GM21447 (cell line): Measurements from ENCODE around the gene PIK3C2G.

Experiments
- ATAC-seq: cut with Tn5 transposase; IDR thresholded peaks from one replicate; pipeline ENCODE4 v1.9.1; 2021; ENCODE audit not compliant: unreplicated experiment

The PIK3C2G gene

GRCh38 chr12:18270958-18271460, 9.7 kb downstream of the PIK3C2G start:
- ATAC-seq, result no peak

- no peak for ATAC-seq
Observed at GRCh38 chr12:18275981-18276380, 14.7 kb downstream of the PIK3C2G start.

GRCh38 chr12:18277196-18277595, 15.9 kb downstream of the PIK3C2G start:
- ATAC-seq, result no peak

GRCh38 chr12:18280728-18281127, 19.4 kb downstream of the PIK3C2G start:
- no peak for ATAC-seq

DNA sequence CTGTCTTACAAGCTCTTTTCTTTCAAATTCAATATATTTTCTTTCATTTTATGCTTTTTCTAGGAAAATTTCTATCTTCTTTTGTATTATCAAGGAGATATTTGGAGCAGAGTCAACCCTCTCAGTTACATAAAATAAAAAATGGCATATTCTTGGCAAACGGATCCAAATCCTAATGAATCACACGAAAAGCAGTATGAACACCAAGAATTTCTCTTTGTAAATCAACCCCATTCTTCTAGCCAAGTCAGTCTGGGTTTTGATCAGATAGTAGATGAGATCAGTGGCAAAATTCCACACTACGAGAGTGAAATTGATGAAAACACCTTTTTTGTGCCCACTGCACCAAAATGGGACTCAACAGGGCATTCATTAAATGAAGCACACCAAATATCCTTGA, 20.6 kb downstream of the PIK3C2G start:
- ATAC-seq, result no peak

DNA sequence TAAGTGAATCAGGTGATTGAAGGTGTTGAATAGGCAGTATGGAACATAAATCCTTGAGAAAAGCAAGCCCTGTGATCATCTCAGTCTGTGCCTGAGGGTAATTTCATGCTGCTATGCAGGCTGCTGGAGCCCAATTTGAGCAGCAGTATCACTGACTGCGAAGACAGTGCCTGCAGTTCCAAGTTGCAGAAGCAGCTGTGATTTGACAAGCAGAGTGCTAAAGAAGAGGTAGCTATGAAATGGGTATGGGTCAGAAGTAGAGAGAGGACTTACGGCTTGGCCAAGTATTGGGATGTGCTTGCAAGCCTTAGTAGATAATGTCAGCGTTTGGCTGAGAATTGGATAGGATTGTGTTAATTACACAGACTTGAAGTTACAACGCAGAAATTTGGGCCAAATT, 22.5 kb downstream of the PIK3C2G start:
- no peak for ATAC-seq

GRCh38 chr12:18284386-18284785, 23.1 kb downstream of the PIK3C2G start:
- no peak for ATAC-seq

GRCh38 chr12:18285161-18285560, 23.8 kb downstream of the PIK3C2G start:
- no peak for ATAC-seq

DNA sequence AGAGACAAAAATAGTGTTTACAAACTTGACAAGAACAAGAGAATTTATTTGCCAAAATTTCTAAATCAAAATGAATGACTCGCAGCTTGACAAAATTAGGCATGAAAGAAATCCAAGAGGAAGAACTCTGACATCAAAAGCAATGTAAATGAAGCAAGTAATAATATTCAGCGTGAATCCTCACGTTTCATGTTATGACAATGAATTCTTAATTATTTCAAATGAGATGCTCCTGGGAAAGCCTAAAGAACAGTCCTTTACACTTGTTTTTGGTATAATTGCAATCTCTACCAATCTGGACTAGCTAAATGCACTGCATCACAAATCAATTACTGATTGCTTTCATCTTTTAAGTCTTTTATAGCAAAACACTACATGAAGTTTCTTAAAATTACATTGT, 29.1 kb downstream of the PIK3C2G start:
- ATAC-seq, result no peak

DNA sequence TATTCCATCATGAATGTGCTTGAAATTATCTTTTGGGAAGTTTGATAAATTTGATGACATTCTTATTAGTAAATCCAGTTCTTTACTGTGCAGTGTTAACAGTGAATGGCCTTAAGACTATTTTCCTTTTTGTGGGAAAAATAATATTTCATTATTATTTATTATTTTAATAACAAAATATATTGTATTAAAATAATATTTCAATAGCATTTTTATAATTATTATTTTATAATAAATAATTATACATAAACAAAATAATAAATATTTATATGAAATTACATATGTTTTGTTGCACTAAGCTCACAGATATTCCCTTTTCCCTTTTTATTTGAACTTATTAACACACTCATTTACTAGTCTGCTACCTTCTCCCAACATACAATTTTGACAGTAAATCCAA, 33.6 kb downstream of the PIK3C2G start:
- ATAC-seq, result no peak

DNA sequence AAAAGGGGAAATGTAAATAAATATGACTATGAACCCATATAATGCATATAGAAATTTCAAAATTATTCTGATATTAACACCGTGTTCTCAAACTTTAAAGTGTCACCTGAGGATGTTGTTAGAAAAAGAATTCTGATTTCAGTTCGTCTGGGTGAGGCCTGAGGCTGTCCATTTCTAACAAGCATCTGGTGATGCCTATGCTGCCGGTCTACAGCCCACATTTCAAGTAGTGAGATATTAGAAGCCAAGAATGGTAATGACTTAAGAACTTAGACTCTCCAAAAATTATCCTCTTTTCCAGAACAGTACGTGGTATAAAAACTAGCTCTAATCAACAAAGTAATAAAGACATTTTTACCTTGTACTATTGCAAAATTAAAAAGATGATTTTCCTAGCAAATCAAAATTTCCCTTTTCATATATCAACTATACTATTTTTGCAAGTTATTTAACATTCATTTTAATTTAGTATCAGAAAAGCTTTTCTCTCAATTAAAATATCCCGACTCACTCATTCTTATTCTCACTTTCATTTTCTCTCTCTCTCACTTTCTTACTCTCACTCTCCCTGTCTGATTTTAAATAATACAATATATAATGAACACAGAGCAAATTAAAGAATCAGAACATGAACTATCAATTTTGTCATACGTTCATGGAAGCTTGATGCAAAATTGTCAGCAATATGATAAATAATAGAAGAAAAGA, 35.0 kb downstream of the PIK3C2G start:
- no peak for ATAC-seq

GRCh38 chr12:18296909-18297280, 35.6 kb downstream of the PIK3C2G start:
- ATAC-seq, result no peak

DNA sequence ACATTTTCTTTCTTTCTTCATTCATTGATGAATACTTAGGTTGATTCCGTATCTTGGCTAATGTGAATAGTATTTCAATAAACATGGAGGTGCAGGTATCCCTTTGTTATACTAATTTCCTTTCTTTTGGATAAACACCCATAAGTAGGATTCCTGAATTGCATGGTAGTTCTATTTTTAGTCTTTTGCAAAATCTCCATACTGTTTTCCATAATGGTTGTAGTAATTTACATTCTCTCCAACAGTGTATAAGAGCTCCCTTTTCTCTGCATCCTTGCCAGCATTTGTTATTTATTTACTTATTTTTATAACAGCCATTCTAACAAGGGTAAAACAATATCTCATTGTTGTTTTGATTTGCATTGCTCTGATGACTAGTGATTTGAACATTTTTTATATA, 36.6 kb downstream of the PIK3C2G start:
- ATAC-seq, result no peak

DNA sequence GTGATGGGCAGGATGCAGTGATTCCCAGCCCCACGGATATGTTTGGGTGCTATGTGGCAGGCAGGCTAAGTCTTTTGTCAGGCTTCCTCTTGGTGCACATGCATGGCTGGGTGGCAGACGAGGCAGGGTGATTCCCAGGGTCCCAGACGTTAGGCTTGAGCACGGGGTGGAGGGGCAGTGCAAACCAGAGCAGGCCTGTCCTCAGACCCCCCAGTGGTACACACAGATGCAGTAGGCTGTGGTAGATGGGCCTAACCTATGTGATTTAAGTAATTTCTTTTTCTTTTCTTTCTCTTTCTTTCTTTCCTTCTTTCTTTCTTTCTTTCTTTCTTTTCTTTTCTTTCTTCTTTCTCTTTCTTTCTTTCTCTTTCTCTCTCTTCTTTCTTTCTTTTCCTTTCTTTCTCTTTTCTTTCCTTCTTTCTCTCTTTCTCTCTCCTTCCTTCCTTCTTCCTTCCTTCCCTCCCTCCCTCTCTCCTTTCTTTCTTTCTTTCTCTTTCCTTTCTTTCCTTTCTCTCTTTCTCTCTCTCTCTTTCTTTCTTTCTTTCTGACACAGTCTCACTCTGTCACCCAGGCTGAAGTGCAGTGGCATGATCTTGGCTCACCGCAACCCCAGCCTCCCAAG, 41.6 kb downstream of the PIK3C2G start:
- no peak for ATAC-seq

GRCh38 chr12:18304609-18305008, 43.3 kb downstream of the PIK3C2G start:
- no peak for ATAC-seq

GRCh38 chr12:18306311-18306710, 45.0 kb downstream of the PIK3C2G start:
- no peak for ATAC-seq

DNA sequence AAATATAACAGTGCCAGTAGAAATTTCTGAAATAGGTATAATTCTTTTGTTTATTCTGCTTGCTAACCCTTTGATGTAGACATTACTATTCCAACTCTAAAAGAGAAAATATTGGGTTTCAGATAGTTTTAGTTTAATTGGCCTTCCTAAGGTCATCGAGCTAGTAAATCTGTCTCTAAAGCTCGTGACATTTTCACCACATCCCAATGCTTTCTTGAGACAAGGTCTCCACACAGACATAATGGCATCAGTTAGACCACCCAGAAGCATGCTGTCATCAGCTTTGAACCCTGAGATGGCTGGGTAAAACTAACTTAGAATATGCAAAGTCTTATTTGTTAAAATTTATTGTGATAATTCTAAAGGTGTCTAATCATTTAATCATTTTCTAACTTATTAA, 52.0 kb downstream of the PIK3C2G start:
- no peak for ATAC-seq

- ATAC-seq, result no peak
Observed at GRCh38 chr12:18320036-18320617, 58.8 kb downstream of the PIK3C2G start.

DNA sequence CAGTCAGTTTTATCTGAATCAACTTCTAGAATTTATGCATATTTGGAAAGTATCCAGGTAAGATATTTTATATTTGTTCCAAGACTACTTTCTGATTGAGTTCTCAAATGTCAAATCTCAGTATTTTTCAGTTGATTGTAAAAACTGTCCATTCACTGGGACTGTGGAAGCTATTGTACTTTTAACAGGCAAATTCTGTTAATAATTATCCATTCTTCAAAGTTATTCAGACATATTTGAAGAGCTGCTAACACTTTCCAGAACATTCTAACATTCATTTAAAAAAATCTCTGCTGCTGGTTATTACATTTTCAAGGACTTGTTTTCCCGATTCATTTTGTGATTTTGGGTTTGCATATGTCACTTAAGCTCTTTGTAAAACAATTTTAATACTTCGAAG, 59.7 kb downstream of the PIK3C2G start:
- ATAC-seq, result no peak

GRCh38 chr12:18323159-18323558, 61.8 kb downstream of the PIK3C2G start:
- no peak for ATAC-seq

DNA sequence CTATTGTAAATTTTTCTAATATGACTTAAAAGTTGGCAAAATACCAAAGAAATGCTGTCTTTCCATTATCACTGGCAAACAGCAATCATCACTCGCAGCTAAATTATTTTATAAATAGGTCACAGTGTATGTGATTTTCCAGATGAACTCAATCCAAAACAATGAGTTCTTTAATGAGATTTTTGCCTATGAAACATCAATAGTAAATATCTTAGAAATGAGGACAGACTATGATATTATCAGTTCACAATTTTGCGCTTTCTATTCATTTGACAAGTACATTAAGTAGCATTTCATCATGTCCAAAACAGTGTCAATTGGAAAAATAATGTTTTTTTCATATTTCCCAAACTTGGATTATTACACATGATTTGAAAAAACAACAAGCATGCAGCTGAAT, 65.7 kb downstream of the PIK3C2G start:
- no peak for ATAC-seq

- ATAC-seq, result no peak
Observed at GRCh38 chr12:18332173-18332572, 70.9 kb downstream of the PIK3C2G start.
